Measurements from ENCODE around the gene FBXL15.

Gene FBXL15

DNA sequence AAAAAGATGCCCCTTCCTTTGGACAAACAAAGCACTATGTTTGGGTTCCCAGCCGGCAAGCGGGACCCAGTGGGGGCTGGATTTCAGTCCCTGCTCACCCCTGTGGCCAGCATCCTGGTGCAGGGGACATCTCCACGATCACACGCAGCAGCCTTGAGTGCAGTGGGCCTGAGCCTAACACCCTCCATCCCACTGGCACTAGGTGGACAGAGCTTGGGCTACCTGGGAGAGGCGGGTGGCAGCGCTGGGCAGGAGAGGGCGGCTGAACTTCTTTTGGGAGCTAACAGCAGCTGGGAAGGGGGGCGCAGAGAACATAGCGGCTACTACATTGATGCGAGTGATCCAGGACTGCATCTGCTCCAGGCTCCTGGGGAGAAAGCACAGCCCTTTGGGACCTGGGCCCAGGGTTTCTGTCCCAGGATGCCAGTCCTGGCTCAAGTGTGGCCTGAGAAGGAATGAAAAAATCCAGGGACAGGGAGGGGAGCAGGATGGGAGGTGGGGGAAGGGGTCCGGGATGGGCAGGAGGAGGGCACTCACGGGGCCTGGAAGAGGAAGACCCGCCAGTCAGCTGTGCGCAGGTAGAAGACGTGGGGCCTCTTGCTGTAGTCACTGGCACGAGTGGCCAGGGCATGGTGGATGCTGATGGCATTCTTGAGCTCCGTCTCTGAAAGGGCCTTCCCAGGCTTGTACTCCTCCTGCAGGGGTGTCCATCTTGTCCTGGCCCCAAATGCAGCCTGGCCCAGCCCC is 16.1 kb upstream of the FBXL15 start:
- Mint-ChIP-seq H3K4me3 (no peak overlapping the region), H3K4me1 (peaks cover 37% of the 10 kb centered on the region), H3K27ac (peak overlapping the region; percentile 84), H3K9me3 (no peaks in the 10 kb centered on the region), H3K36me3 (peaks cover 87% of the 10 kb centered on the region)
- no peak for DNase-seq (ENCODE audit: low spot score in 2 of 2)
- ATAC-seq, result no peak

DNA sequence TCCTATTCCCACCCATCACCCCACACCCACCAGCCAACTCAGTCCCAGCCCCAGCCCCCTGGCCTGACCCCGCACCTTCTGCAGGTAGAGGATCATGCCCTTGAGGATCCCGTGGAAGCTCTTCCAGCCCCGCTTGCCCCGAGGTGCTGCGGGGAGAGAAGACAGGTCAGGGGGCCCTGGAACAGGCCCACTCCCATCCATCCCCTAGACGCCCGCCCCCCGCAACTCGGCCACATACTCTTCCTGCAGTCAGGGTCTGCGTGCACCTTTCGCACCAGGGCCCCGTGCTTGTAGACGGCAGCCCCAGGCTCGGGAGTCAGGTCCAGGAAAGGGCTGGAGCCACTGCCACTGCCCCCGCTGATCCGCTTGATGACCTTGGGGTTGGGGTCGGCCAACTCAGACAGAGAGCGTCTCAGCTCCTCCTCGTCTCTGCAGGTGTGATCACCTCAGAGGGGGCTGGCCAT is 15.5 kb upstream of the FBXL15 start:
- Mint-ChIP-seq H3K27ac (peak overlapping the region; percentile 84), H3K4me3 (no peak overlapping the region), H3K9me3 (no peaks in the 10 kb centered on the region), H3K36me3 (peaks cover 81% of the 10 kb centered on the region), H3K4me1 (peaks cover 40% of the 10 kb centered on the region)
- DNase-seq (ENCODE audit: low spot score in 2 of 2) (no peak), ATAC-seq (no peak)

DNA sequence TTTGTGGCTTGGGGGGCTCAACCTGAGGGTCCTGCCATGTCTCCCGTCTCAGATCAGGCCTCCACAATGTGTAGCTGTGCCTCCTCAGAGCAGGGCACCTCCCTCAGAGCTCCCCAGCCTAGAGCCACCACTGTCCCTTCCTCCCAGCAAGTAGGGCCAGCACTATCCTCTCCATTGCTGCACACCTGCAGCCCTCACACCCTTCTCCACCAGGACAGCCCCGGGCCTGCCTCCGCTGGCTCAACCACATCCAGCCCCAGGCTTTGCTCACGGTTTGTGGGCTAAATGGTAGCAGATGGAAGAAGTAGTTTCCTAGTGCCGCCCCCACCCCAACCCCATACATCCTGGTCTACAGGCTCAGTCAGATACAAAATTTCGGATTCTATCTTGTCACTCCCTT is 15.0 kb upstream of the FBXL15 start:
- peaks cover 76% of the 10 kb centered on the region for H3K36me3 Mint-ChIP-seq
- peaks cover 40% of the 10 kb centered on the region for H3K4me1 Mint-ChIP-seq
- ATAC-seq (peak; percentile 8), DNase-seq (ENCODE audit: low spot score in 2 of 2) (no peak)
- no peaks in the 10 kb centered on the region for H3K9me3 Mint-ChIP-seq
- peak overlapping the region; percentile 84 for H3K27ac Mint-ChIP-seq
- H3K4me3 Mint-ChIP-seq, result no peak overlapping the region

DNA sequence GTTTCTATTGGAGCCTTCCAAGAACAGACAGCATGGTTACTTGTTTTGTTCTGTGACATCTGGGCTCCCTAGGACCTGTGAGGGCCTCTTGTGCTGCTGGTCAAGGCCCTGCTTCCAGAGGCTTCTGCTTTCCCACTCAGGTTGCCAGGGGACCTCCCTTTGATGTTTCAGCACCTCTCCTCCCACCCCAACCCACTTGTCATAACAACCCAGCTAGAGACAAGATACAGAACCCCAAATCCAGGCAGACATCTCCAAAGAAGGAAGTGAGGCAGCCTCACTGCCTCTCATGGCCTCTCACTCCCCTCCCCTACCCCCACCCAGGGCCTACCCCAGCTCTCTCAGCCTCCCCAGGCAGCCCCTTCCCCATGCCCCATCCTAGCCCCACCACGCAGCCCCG is 13.8 kb upstream of the FBXL15 start:
- no peak overlapping the region for H3K4me3 Mint-ChIP-seq
- H3K4me1 Mint-ChIP-seq, result peaks cover 50% of the 10 kb centered on the region
- ATAC-seq (no peak), DNase-seq (ENCODE audit: low spot score in 2 of 2) (no peak)
- peak overlapping the region; percentile 84 for H3K27ac Mint-ChIP-seq
- H3K36me3 Mint-ChIP-seq, result peaks cover 64% of the 10 kb centered on the region
- no peaks in the 10 kb centered on the region for H3K9me3 Mint-ChIP-seq

DNA sequence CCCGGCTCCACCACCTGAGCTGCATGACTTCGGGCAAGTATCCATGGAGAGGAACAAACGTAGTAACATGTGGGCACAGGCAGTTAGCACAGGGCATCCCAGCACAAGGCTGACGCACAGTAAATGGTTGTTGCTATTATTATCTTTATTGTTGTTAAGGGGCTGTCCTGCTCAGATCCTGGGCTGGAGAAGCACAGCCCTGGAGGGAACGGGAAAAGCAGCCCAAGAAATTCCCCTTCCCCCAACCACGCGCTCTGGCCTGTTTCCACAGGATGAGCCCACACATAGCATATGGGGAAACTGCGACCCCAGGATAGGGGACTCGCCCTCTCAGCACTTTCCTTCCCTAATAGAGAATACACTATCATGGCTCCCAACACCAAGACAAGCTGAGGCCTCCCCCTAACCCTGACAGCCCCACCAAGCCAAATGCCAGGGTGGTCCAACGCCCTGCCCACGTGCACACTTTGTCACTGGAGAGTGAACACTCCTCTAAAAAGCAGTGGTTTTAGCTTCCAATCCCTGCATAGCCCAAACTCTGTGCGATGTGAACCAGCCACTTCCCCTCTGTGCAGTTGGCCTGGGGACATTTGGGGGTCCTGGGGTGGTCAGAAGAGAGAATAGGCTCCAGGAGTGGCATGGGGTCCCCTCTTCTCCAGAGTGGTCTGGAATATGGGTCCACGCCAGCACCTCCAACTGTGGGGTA is 13.1 kb upstream of the FBXL15 start:
- Mint-ChIP-seq H3K4me1 (peaks cover 46% of the 10 kb centered on the region), H3K27ac (peak overlapping the region; percentile 65)

DNA sequence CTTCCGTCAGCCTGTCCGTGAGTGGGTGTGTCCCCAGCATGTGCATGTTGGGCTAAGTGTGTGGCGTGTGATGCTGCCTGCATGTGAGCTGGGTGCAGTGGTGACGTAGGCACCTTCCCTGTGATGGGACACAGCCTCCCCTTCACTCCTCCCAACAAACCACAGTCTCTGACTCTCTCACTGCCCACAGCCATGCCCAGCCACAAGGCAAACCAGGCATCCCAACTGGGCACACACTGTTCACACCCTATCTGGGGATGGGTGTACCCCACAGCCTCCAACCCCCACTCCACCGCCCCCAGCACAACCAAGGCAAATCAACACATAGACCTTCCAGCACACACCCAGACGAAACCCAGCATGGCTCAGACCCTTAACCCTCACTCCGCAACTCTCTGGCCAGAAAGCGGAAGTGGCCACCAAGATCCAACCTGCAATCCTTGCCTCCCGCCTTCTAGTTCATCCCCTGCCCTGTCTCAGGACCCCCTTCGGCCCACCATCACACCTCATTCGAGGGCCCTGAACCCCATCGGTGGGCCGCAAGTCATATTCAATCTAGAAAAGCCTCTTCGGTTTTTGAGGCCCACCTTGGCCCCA is 12.4 kb upstream of the FBXL15 start:
- ATAC-seq (peak; percentile 3), DNase-seq (ENCODE audit: low spot score in 2 of 2) (no peak)
- peak overlapping the region; percentile 65 for H3K27ac Mint-ChIP-seq
- H3K4me3 Mint-ChIP-seq, result peak overlapping the region; percentile 59
- peaks cover 53% of the 10 kb centered on the region for H3K36me3 Mint-ChIP-seq
- H3K4me1 Mint-ChIP-seq, result peaks cover 50% of the 10 kb centered on the region
- no peaks in the 10 kb centered on the region for H3K9me3 Mint-ChIP-seq

More for the DNA sequence above, 13.1 kb upstream of the FBXL15 start:
- H3K9me3 Mint-ChIP-seq, result no peaks in the 10 kb centered on the region
- peaks cover 56% of the 10 kb centered on the region for H3K36me3 Mint-ChIP-seq
- peak overlapping the region; percentile 59 for H3K4me3 Mint-ChIP-seq
- ATAC-seq (no peak), DNase-seq (ENCODE audit: low spot score in 2 of 2) (no peak)

DNA sequence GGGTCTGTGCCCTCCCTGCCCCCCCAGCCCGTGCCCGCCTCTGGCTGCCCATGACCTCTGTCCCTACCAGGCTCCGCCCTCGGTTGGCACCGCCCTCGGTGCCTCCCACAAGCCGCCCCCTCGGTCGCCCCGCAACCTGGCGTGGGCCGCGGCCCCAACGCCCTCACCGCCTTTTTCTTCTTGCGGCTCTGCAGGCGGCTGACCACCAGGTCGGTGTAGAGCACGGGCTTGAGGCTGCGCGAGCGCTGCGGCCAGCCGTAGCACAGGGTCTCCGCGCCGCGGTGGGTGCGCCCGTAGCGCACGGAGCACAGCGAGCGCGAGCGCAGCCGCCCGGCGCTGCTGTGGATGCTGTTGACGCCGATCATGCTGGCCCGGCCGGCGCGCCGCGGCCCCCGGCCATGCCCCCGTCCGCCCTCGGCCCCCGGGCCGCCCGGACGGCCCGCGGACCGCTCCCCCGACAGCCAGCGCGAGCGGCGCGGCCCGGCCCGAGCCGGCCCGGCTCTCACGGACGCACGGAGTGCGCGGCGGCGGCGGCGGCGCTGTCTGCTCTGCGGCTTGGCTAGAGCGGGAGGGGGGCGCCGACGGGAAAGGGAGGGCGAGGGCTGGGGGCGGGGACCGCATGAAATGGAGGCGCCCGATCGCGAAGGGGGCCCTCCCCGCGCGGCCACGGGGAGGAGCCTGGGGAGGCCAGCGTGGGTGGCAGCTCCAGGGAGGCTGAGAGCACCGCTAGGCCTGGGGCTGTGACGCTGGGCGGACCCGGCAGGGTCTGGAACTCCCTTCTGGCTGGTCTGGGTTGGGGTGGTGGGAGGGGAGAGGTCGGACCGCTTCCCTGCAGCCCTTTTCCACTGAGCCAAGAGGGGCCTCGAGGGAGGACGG is 11.7 kb upstream of the FBXL15 start:
- peak; percentile 74 for ATAC-seq
- H3K4me3 Mint-ChIP-seq, result peak overlapping the region; percentile 59
- H3K27ac Mint-ChIP-seq, result peak overlapping the region; percentile 1
- no peaks in the 10 kb centered on the region for H3K9me3 Mint-ChIP-seq
- peaks cover 52% of the 10 kb centered on the region for H3K4me1 Mint-ChIP-seq
- no peak for DNase-seq (ENCODE audit: low spot score in 2 of 2)
- H3K36me3 Mint-ChIP-seq, result peaks cover 47% of the 10 kb centered on the region

DNA sequence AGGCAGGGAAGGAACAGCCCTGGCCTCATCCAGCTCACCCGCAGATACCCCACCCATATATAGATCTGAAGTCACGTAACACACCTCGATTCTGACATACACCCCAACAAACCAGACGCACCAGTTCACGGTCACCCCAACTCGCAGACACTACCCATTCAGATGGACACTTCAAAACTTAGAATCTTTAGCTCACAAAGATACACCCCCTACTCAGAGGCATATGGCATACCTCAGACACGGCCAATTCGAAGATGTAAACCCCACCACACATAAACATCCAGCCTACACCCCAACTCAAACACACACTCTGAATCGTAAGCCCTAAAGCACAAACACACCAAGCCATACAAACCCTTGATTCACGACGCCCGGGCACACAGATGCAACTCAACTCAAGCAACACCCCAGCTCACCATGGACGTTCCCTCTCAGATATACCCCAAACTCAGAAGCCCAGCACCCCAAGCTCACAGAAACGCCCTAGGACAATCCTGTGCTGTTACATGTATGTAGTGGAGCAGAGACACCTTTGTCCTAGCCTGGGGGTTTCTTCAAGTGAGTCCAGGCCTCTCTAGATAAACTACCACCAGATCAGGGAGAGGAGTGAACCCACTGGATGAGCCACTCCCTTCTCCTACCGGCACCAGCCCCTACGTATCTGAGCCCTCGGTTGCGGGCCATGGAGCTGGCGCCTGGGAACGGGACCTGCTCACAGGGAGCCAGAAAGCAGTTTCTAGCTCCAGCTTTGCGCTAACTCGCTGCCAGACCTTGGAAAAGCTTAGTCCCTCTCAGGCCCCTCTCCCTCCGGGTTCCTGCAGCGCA is 10.8 kb upstream of the FBXL15 start:
- ATAC-seq (no peak), DNase-seq (ENCODE audit: low spot score in 2 of 2) (no peak)
- H3K4me3 Mint-ChIP-seq, result peak overlapping the region; percentile 59
- H3K4me1 Mint-ChIP-seq, result peaks cover 52% of the 10 kb centered on the region
- H3K27ac Mint-ChIP-seq, result peak overlapping the region; percentile 1
- no peaks in the 10 kb centered on the region for H3K9me3 Mint-ChIP-seq
- peaks cover 38% of the 10 kb centered on the region for H3K36me3 Mint-ChIP-seq

DNA sequence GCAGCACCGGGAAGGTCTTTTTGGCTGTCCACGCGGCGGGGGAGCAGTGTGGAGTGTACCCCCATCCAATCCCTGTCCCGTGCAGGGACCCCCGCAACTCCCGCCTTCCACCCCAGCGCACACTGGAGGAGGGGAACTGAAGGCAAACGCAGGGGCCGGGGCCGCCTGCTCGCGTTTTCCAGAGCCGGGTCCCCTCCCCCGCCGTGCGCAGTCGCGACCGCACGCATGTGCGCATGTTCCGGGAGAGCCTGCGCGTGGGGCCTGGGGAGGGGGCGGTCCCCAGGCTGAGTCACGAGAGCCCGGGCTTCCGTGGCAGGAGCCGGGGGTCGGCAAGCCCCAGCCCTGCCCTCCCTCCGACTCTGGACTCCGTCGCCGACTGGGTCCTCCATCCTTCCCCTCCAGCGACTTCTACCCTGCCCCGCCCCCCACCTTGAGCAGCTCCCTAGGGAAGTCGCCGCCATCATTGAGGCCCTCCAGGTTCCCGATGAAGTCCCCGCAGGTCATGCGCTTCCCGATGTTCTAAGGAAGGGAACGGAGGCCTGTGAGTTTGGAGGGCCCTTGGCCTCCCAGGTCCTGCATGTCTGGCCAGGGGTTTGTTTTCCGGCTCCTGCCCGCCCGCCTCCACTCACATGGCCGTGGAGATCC is 10.1 kb upstream of the FBXL15 start:
- peak overlapping the region; percentile 48 for H3K27ac Mint-ChIP-seq
- no peak for ATAC-seq
- H3K36me3 Mint-ChIP-seq, result peaks cover 31% of the 10 kb centered on the region
- peaks cover 49% of the 10 kb centered on the region for H3K4me1 Mint-ChIP-seq
- no peak for DNase-seq (ENCODE audit: low spot score in 2 of 2)
- H3K9me3 Mint-ChIP-seq, result no peaks in the 10 kb centered on the region
- peak overlapping the region; percentile 59 for H3K4me3 Mint-ChIP-seq

DNA sequence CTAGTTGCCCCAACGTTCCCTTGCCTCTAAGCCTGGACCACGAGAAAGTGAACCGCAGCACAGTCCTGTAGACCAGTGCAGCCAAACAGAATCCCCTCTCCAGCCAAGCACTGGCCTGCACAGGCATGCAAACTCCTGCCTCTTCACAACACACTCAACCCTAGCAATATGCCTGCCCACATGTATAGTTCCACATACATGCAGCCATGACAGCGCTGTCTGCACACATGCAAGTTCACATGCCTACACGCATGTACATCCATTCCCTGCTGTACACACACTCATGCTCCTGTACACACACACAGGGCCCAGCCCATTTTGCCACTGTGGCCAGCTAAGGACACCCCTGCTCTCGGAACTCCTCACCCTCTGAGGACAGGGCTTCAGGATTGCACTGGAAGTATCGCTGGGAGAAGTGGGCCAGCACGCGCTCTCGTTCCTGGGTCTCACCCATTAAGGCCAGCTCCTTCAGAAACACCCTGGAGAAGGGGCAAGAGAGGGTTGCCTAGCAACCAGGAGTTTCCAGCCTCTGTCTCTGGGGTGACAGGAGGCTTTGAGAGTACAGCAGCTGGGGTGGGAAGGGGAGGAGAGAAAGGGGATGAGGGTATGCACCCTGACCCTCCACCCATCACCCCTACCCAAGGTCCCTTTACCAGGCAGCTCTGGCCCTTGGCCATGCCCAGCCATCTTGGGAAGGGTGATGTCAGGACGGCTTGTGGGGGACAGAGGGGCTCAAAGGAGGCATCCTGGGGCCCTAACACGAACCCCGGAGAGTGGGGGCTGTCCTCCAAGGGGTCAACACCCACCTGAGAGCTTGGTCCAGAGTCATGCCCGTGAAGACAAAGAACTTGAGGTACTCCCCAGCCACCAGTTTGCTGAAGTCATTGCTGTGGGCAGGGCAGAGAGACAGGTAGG is 9.0 kb upstream of the FBXL15 start:
- peak overlapping the region; percentile 48 for H3K27ac Mint-ChIP-seq
- DNase-seq (ENCODE audit: low spot score in 2 of 2), result no peak

DNA sequence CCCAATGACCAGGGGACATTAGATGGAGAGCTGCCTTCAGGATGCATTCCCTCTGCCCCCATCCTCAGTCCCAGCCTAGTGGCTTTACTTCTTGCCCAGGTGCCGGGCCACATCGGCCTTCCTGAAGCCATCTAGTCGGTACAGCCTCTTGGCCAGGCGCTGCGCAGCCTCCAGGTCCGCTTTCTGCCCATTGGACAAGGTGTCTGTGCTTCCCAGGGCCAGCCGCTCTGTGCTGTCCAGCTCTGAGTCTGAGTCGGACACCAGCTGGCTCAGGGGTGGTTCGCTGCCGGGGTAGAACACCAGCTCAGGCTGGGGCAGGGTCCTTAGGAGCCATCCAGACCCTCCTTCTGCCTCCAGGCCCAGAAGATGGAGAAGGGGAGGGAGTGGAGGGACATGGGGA is 8.3 kb upstream of the FBXL15 start:
- no peaks in the 10 kb centered on the region for H3K9me3 Mint-ChIP-seq

More for the DNA sequence above, 9.0 kb upstream of the FBXL15 start:
- no peaks in the 10 kb centered on the region for H3K9me3 Mint-ChIP-seq
- ATAC-seq, result no peak
- peak overlapping the region; percentile 59 for H3K4me3 Mint-ChIP-seq
- peaks cover 43% of the 10 kb centered on the region for H3K4me1 Mint-ChIP-seq
- H3K36me3 Mint-ChIP-seq, result peaks cover 20% of the 10 kb centered on the region

DNA sequence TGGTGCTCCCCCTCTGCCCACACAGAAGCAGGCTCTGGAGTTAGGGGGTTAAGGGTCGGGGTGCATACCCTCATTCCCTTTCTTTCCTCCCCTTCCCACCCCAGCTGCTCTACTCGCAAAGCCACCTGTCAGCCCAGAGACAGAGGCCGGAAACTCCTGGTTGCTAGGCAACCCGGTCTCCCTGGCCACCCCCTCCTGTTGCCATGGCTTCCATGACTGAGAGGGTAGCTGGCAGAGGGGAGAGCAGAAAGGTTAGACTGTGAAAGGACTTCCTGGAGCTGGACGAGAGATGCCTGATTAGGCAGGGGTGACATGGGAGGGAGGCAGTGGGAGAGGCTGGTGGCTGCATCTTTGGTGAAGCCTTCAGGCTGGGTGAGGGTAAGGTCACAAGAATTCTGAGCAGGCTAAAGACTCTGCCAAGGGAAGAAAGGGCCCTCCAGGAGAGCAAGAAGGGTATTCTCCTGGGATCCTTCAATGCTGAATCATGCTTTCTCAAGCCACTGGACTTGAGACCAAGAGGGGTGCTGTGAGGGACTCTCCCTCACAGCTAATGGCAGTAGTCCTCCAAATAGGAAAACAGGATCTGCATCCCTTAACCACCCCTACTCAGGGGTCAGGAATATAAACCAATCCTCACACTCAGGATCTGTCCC is 7.5 kb upstream of the FBXL15 start:
- H3K9me3 Mint-ChIP-seq, result no peaks in the 10 kb centered on the region
- no peak overlapping the region for H3K4me3 Mint-ChIP-seq
- H3K36me3 Mint-ChIP-seq, result peaks cover 5% of the 10 kb centered on the region
- no peak for DNase-seq (ENCODE audit: low spot score in 2 of 2)
- ATAC-seq, result peak; percentile 45
- peak overlapping the region; percentile 60 for H3K27ac Mint-ChIP-seq
- peaks cover 36% of the 10 kb centered on the region for H3K4me1 Mint-ChIP-seq

More for the DNA sequence above, 8.3 kb upstream of the FBXL15 start:
- Mint-ChIP-seq H3K4me3 (no peak overlapping the region), H3K27ac (no peak overlapping the region), H3K36me3 (peaks cover 13% of the 10 kb centered on the region), H3K4me1 (peaks cover 43% of the 10 kb centered on the region)
- DNase-seq (ENCODE audit: low spot score in 2 of 2) (no peak), ATAC-seq (no peak)
